ENCODE data around the gene HILPDA.
"Not testable (repeated sequence)": the region's sequence is repeated elsewhere in the genome, so short reads cannot be mapped to it uniquely, and the experiment has no call there.

The HILPDA gene

DNA sequence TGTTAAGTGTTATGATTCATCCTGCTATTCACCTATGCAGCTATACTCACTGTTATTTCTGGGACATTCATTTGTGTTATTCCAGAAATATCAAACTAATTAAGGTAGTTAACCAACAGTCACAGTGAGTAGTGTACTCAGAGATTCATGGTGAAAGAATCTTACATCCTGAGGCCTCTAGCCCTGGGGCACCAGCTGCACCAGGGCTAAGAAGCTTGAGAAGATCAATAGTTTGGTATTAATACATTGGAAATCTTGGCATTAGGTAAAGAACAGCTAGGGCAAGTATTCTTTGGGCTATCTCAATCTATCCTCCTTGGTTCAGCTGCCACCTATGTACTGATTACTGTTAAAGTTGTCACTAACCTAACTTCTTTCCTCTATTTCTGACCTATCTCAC, 11.2 kb downstream of the HILPDA start:
- DNase-seq = not testable (repeated sequence)

DNA sequence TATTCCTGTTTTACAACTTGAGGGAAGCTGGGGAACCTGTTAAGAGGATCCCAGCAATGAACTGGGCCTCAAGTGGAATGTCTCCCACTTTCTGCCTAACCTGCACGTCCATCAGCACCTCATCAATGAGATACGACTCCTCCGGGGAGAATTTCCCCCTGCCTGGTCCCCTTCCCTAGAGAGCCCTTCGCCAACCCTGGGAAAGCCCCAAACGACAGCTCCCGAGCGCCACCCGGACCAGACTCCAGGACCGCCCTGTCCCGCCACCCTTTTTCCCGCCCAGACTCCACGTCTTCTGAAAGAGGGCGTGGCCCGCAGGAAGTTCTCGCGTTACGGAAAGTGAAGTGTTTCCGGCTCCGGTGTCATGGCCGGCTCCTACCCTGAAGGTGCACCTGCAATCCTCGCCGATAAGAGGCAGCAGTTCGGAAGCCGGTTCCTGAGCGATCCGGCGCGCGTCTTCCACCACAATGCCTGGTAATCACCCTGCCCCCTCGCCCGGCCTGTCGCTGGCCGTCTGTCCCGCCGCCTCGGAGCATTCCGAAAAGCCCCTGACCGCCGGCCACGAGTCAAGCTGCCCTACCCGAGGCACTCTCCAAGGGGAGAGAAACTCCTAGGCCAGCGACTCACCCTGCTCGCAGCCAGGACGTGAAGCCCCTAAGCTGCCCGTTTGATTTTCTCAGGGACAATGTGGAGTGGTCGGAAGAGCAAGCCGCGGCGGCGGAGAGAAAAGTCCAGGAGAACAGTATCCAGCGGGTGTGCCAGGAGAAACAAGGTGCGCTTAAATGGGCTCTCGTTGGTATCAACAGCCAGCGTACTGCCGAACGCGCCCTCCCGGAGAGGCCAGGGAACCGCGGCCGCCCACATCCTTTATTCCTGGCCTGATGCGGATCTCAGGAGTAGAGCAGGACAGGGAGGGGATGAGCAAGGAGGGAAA, 21.0 kb downstream of the HILPDA start, which contains the start of gene METTL2B:
METTL2B (plus strand) TSS at position 347 of the 934 bp plus-strand sequence; CDS start at position 365, 18 bp downstream.
- DNase-seq = peak; percentile 83

DNA sequence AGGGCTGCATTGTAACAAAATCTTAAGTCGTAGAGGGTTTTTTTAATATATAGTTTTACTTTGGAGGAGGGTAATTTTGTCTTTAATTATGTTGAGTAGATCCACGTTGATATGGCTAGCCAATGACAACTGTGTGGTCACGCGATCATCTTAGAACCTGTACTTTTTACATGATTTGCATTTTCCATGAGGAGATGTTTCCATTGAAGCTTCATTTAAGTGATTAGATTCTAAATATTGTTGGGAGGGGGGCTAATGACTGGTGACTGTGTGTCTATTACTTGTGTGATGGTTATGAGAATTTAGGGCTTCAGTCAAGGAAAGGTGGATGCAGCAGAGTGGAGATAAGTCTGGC, 21.6 kb downstream of the HILPDA start:
- DNase-seq = not testable (repeated sequence)

DNA sequence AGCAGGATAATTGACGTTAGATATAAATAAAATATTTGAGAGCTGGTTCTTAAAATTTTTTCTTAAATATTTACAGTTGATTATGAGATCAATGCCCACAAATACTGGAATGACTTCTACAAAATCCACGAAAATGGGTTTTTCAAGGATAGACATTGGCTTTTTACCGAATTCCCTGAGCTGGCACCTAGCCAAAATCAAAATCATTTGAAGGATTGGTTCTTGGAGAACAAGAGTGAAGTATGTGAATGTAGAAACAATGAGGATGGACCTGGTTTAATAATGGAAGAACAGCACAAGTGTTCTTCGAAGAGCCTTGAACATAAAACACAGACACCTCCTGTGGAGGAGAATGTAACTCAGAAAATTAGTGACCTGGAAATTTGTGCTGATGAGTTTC, 23.4 kb downstream of the HILPDA start:
- not testable (repeated sequence) for DNase-seq

DNA sequence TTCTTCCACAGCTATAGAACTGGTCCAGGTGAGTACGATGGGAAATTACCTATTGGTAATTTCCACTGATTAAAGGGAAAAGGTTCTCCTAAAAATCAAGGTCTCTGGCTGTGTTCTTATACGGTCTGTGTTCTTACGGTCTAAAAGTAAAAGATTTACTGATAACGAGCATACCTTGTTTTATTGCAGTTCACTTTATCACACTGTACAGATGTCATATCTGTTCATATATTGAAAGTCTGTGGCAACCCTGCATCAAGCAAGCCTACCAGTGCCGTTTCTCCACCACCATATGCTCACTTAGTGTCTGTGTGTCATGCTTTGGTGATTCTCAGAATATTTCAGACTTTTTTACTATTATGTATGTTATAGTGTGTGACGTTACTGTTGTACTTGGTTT, 32.5 kb downstream of the HILPDA start:
- DNase-seq = not testable (repeated sequence)

DNA sequence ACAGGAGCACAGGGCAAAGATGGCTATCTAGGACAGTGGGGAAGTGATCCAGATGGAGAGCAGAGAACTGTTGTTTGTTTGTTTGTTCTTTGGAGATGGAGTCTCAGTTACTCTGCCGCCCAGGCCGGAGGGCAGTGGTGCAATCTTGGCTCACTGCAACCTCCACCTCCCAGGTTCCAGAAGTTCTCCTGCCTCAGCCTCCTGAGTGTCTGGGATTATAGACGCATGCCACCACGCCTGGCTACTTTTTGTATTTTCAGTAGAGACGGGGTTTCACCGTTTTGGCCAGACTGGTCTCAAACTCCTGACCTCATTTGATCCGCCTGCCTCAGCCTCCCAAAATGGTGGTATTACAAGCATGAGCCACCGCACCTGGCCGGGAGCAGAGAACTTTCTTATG, 41.7 kb downstream of the HILPDA start:
- no peak for DNase-seq

DNA sequence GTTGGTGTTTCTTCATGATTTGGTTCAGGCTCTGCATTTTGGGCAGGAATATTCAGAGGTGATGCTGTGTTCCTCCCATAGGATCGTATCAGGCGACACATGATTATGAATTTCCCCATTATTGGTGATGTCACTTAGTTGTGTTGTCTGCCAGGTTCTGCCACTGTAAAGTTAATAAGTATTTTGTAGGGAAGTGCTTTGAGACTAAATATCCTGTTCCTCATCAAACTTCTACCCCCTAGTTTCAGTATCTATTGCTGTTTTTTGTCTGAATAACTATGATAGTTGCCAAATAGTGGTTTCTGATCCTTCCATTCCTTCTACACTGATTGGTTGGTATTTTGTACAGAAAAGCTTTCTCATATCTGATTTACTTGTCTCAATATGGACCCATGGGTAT, 49.7 kb downstream of the HILPDA start:
- DNase-seq = not testable (repeated sequence)

DNA sequence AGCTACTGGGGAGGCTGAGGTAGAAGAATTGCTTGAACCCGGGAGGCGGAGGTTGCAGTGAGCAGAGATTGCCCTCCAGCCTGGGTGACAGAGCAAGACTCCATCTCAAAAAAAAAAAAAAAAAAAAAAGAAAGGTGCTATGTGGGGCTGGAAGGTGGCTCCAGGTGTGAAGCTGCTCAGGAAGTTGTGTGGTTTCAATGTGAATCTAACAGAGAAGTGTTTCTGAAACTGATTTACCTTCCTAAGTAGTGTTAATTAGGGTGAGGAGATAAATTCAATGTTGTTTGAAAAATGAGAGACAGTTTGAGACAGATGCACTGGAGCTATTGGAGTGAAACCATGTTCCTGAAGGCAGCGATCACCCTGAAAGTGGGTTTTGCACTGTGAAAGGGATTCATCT, 51.1 kb downstream of the HILPDA start:
- DNase-seq = not testable (repeated sequence)

DNA sequence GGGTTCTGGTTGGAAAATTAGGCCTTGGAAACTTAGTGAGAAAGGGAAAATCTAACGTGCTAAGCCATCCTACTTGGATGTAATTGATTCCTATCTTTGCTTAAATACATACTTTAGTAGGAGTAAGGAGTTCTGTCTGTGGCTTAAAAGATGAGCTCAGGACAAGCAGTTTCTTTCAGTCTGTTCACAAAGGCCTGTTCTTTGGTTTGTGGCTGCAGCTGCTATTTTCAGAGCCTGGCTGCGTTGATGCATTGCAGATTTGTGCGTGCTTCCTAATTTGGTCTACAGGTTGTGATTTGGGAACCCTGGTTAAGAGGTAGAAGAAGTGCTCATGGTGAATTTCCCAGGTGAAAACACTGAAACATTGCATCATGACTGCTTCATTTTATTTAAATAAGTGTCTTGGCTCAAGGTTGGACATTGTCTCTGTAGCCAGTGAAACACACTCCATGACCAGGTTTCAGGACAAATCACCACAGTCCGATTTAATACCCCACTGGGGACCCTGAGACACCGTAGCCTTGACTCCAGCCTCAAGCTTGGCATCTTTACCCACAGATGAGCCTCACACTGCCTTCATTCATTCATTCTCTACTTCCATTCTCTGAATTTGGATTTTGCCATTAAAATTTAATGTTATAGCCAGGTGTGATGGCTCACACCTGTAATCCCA, 51.8 kb downstream of the HILPDA start:
- DNase-seq = not testable (repeated sequence)
